Trophoblast cell (in vitro differentiated cells and primary cell): Measurements from ENCODE around the gene XKR3.
"Not testable (repeated sequence)": the region's sequence is repeated elsewhere in the genome, so short reads cannot be mapped to it uniquely, and the experiment has no call there.

Experiments
- DNase-seq, 2 donors: peaks; one replicate each; pipeline ENCODE4 v3.0.0-alpha.2; 2016
- H2AFZ ChIP-seq: 2 replicates; pipeline ENCODE4 v1.6.1; 2013; ENCODE audit warnings: low read length, moderate library complexity, mild to moderate bottlenecking; ENCODE audit not compliant: insufficient read depth, poor library complexity
- H2AK5ac ChIP-seq: 2 replicates; pipeline ENCODE4 v1.6.1; 2013; ENCODE audit warnings: mild to moderate bottlenecking, low read length
- H2BK120ac ChIP-seq: 2 replicates; pipeline ENCODE4 v1.6.1; 2013; ENCODE audit warnings: low read length, mild to moderate bottlenecking, moderate library complexity; ENCODE audit not compliant: insufficient read depth, poor library complexity
- H2BK12ac ChIP-seq: 2 replicates; pipeline ENCODE4 v1.6.1; 2013; ENCODE audit warnings: mild to moderate bottlenecking, low read length, moderate library complexity
- H2BK5ac ChIP-seq: 2 replicates; pipeline ENCODE4 v1.6.1; 2013; ENCODE audit warnings: low read length, low read depth, moderate library complexity, mild to moderate bottlenecking; ENCODE audit not compliant: poor library complexity
- H3K14ac ChIP-seq: 2 replicates; pipeline ENCODE4 v1.6.1; 2013; ENCODE audit warnings: mild to moderate bottlenecking, low read length
- H3K18ac ChIP-seq: 2 replicates; pipeline ENCODE4 v1.6.1; 2013; ENCODE audit warnings: mild to moderate bottlenecking, low read length
- H3K23ac ChIP-seq: 2 replicates; pipeline ENCODE4 v1.6.1; 2013; ENCODE audit warnings: low read length
- H3K27ac ChIP-seq: 2 replicates; pipeline ENCODE4 v1.5.1; 2013; ENCODE audit warnings: low read depth, mild to moderate bottlenecking, inconsistent platforms, low read length, moderate library complexity
- H3K27me3 ChIP-seq: 2 replicates; pipeline ENCODE4 v1.6.1; 2013; ENCODE audit warnings: inconsistent platforms, mild to moderate bottlenecking, low read length, moderate library complexity; ENCODE audit not compliant: insufficient read depth
- H3K36me3 ChIP-seq, 2 experiments: 1 replicate in 1 of 2; 2 replicates in 1 of 2; pipeline ENCODE4 v1.6.1; 2013; ENCODE audit warnings: low read length in 2 of 2, mild to moderate bottlenecking in 2 of 2, moderate library complexity in 1 of 2; ENCODE audit not compliant: insufficient read depth in 2 of 2, control insufficient read depth in 1 of 2
- H3K4ac ChIP-seq: 2 replicates; pipeline ENCODE4 v1.6.1; 2013; ENCODE audit warnings: low read depth, mild to moderate bottlenecking, low read length, moderate library complexity
- H3K4me1 ChIP-seq, 2 experiments: 1 replicate in 1 of 2; 2 replicates in 1 of 2; pipeline ENCODE4 v1.6.1; 2013; ENCODE audit warnings: low read length in 2 of 2, mild to moderate bottlenecking in 2 of 2, moderate library complexity in 1 of 2; ENCODE audit not compliant: insufficient read depth in 2 of 2, control insufficient read depth in 1 of 2
- H3K4me2 ChIP-seq: 2 replicates; pipeline ENCODE4 v1.6.1; 2013; ENCODE audit warnings: inconsistent platforms, mild to moderate bottlenecking, low read length, moderate library complexity
- H3K4me3 ChIP-seq: 2 replicates; pipeline ENCODE4 v1.5.1; 2013; ENCODE audit warnings: mild to moderate bottlenecking, low read depth, low read length, inconsistent platforms
- H3K79me1 ChIP-seq: one replicate; pipeline ENCODE4 v1.6.1; 2013; ENCODE audit warnings: low read length
- H3K79me2 ChIP-seq: 2 replicates; pipeline ENCODE4 v1.6.1; 2013; ENCODE audit warnings: low read length, mild to moderate bottlenecking; ENCODE audit not compliant: control insufficient read depth, insufficient read depth, poor library complexity
- H3K9ac ChIP-seq: 2 replicates; pipeline ENCODE4 v1.6.1; 2013; ENCODE audit warnings: mild to moderate bottlenecking, low read length
- H3K9me3 ChIP-seq: 2 replicates; pipeline ENCODE4 v1.6.1; 2013; ENCODE audit warnings: low read depth, mild to moderate bottlenecking, control low read depth, inconsistent platforms, low read length; ENCODE audit not compliant: insufficient read depth
- H4K12ac ChIP-seq: 2 replicates; pipeline ENCODE4 v1.6.1; 2013; ENCODE audit warnings: low read depth, mild to moderate bottlenecking, low read length, moderate library complexity
- H4K8ac ChIP-seq: 2 replicates; pipeline ENCODE4 v1.6.1; 2013; ENCODE audit warnings: low read depth, mild to moderate bottlenecking, low read length, moderate library complexity
- H4K91ac ChIP-seq: one replicate; pipeline ENCODE4 v1.6.1; 2013; ENCODE audit warnings: low read depth, mild to moderate bottlenecking, low read length, moderate library complexity
- WGBS: extraction: QIAGEN DNeasy Blood & Tissue Kit; methylation state at CpG from one replicate; pipeline ENCODE4 v1.1.7; 2013; ENCODE audit warnings: missing lambda C conversion rate; ENCODE audit not compliant: insufficient read length, insufficient coverage; ENCODE audit errors: extremely low coverage; 5-methylcytosine and 5-hydroxymethylcytosine counted together

XKR3 gene

DNA sequence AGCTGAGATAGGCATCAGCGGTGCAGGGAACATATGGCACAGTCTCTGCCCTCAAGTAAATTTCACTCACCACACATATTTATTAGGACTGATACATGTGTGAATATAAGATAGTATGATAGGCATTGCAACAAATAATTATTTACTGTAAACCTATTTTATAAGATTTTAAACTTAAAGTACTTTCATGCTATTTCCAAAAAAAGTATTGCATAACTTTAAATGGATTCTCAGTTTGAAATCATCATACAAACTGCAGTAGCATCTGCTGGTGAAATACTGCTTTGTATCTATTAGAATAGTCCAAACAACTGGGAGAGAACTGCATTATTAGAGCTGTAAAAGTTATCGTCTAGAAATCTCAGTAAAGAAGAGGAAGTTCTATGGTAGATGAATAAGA, 63.0 kb downstream of the XKR3 start:
- not testable (repeated sequence) for H3K79me2 ChIP-seq, H2AK5ac ChIP-seq, H3K9me3 ChIP-seq, H3K4me3 ChIP-seq, H3K79me1 ChIP-seq, H2BK120ac ChIP-seq, H3K4me1 ChIP-seq, H3K27ac ChIP-seq, H2BK12ac ChIP-seq, H3K14ac ChIP-seq, H3K27me3 ChIP-seq, H4K91ac ChIP-seq, DNase-seq, H4K12ac ChIP-seq, H3K9ac ChIP-seq, H4K8ac ChIP-seq, H3K23ac ChIP-seq, H3K4ac ChIP-seq, H3K4me2 ChIP-seq, H2BK5ac ChIP-seq, H3K36me3 ChIP-seq, H2AFZ ChIP-seq, H3K18ac ChIP-seq
- WGBS: no CpG with 5 or more reads among the region's 2 CpGs

DNA sequence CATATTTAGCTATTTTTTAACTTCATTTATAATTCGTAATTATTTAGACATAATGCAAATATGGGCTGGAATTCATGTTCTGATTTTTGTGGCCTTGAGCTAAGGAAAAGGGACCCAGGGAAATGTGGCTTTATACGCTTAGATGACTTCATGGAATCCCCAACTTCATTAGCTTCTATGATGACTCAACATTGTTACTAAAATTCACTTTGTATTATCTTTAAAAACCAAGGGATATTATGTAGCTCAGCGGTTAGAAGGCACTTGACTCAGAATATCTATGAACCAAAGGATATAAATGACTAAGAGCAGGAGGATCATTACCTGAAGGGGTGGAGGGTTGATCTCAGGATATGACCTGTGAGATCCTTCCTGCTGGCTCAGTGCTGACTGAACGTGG, 64.8 kb downstream of the XKR3 start:
- H2AFZ ChIP-seq, H4K91ac ChIP-seq, H3K4me1 ChIP-seq, H3K23ac ChIP-seq, H3K4me2 ChIP-seq, H2BK120ac ChIP-seq, H3K79me2 ChIP-seq, H3K27ac ChIP-seq, H3K79me1 ChIP-seq, H3K14ac ChIP-seq, H4K8ac ChIP-seq, H4K12ac ChIP-seq, H3K4me3 ChIP-seq, H3K27me3 ChIP-seq, H2BK12ac ChIP-seq, H3K9ac ChIP-seq, H2BK5ac ChIP-seq, DNase-seq, H3K9me3 ChIP-seq, H3K4ac ChIP-seq, H2AK5ac ChIP-seq, H3K18ac ChIP-seq, H3K36me3 ChIP-seq: not testable (repeated sequence)
- no CpG with 5 or more reads among the region's 4 CpGs for WGBS

DNA sequence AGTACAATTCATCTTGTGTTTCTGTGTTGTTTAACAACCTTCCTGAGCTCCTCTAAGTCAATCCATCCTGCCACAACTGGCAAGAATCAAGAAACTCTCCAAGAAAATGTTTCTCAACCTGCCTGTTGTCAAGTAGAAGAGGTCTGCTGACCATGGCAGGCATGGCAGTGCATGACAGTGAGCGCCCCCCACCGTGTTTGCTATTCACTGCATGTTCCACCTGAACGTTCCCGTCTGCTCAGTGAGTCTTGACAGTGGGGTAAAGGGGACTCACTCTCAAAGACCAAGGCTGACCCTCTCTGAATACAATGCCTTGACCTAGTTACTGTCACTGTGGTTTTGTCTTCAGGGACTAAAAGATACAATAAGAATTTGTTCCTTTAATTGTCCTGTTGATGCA, 75.9 kb downstream of the XKR3 start:
- DNase-seq, H4K12ac ChIP-seq, H2BK120ac ChIP-seq, H3K4me3 ChIP-seq, H4K8ac ChIP-seq, H2AFZ ChIP-seq, H3K23ac ChIP-seq, H3K9ac ChIP-seq, H2BK12ac ChIP-seq, H4K91ac ChIP-seq, H2BK5ac ChIP-seq, H3K36me3 ChIP-seq, H3K4me2 ChIP-seq, H3K79me2 ChIP-seq, H3K27ac ChIP-seq, H3K4ac ChIP-seq, H2AK5ac ChIP-seq, H3K79me1 ChIP-seq, H3K18ac ChIP-seq, H3K4me1 ChIP-seq, H3K14ac ChIP-seq, H3K27me3 ChIP-seq: not testable (repeated sequence)
- H3K9me3 ChIP-seq: peaks cover 16% of the 10 kb centered on the region
- no CpG with 5 or more reads among the region's 4 CpGs for WGBS

DNA sequence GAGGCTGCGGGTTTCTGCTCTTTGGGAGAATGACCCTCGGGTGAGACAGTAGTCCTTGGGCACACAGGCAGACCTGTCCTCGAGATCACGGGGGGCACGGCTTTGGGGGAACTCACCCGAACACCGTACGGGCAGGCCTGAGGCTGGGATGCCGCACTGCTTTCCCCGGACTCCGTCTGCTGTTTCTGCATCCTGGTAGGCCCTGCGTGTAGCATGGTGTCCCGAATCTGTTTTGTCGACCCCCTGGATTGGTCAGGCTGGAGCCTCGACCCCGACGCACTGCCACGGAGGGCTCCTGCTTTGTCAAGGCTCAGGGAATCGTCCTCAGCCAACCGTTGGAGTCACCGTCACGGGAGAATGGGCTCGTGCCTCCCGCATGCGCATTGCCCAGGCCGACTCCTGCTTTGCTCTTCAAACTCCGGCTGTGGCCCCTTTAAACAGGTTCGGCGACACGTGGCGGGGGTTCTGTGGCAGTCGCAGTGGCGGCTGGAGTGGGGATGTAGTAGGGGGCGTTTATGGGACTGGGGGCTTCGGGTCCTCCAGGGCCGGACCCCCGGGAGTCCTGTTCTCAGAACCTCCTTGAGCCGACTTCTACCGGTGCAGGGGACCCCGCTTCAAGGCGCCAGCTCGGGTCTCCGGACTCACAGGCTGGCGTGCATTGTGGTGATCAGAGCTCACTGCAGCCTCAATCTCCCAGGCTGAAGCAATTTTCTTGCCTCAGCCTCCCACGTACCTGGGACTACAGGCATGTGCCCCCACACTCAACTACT, 76.9 kb downstream of the XKR3 start:
- not testable (repeated sequence) for H2AFZ ChIP-seq, H3K23ac ChIP-seq, H3K9ac ChIP-seq, H3K18ac ChIP-seq, H3K27me3 ChIP-seq, H2AK5ac ChIP-seq, H3K4ac ChIP-seq, H3K79me2 ChIP-seq, H3K36me3 ChIP-seq, H4K8ac ChIP-seq, H3K4me2 ChIP-seq, H4K12ac ChIP-seq, H3K14ac ChIP-seq, H3K27ac ChIP-seq, H3K79me1 ChIP-seq, DNase-seq, H3K4me3 ChIP-seq, H4K91ac ChIP-seq, H3K4me1 ChIP-seq, H2BK120ac ChIP-seq, H2BK5ac ChIP-seq, H2BK12ac ChIP-seq
- WGBS: no CpG with 5 or more reads among the region's 45 CpGs
- H3K9me3 ChIP-seq: peaks cover 16% of the 10 kb centered on the region
